GM12873 (cell line): ENCODE results near the gene HM13.

Source experiments
- CTCF ChIP-seq: IDR thresholded peaks from 2 replicates; pipeline ENCODE4 v1.5.1; 2012; ENCODE audit warnings: low read depth, mild to moderate bottlenecking, moderate library complexity, low read length, control low read depth; ENCODE audit not compliant: insufficient read depth; ENCODE audit errors: missing control alignments

Gene HM13

DNA sequence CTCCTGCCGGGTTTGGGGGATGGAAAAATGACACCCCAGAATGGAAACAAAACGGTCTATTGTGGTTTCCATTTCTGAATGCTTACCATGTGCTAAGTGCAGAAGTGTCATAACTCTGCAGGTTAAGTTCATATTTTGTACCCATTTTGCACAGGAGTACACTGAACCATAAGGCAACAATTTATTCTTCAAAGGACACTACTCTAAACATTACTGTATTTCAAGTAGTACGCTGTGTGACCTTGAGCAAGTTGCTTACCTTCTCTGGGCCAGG, 81.1 kb downstream of the HM13 start:
- TF ChIP-seq CTCF: no peak

DNA sequence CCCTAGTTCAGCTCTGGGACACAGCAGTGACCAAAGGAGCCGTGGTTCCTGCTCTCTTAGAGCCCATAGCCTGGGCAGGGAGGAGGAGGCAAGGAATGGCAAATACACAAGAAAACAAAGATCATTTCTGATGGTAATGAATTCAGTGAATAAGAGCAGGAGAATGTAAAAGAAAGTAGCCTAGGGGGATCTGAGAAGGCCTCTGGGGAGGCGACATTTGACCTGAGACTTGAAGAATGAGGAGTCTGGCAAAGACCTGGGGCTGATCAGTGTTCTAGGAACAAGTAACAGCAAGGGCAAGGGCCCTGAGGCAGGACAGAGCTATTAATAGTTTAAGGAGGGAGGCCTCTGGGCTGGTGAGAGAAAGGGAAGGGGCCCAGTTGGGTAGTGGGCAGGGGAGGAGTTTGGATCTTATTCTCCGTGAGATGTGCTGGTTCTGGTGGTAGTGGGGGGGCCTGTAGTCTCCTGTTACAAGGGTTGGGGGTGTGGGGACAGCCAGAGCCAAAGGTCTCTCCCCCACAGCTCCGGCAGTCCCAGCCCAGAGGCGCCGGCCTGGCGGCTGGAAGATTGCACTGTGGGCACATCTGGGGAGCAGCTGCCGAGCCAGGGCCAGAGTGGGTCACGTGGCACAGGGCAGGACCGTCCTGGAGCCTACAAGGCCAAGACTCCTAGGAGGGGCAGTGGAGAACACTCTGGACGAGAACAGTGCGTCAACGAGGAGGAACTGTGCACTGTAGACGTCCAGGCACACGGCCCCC, 81.6 kb downstream of the HM13 start:
- TF ChIP-seq CTCF: no peak

- TF ChIP-seq CTCF: no peak
Measured at GRCh38 chr20:31596831-31597480, 82.7 kb downstream of the HM13 start.

- TF ChIP-seq CTCF: no peak
Measured at GRCh38 chr20:31597481-31597855, 83.2 kb downstream of the HM13 start.

GRCh38 chr20:31602431-31602778, 88.2 kb downstream of the HM13 start:
- no peak for TF ChIP-seq CTCF

DNA sequence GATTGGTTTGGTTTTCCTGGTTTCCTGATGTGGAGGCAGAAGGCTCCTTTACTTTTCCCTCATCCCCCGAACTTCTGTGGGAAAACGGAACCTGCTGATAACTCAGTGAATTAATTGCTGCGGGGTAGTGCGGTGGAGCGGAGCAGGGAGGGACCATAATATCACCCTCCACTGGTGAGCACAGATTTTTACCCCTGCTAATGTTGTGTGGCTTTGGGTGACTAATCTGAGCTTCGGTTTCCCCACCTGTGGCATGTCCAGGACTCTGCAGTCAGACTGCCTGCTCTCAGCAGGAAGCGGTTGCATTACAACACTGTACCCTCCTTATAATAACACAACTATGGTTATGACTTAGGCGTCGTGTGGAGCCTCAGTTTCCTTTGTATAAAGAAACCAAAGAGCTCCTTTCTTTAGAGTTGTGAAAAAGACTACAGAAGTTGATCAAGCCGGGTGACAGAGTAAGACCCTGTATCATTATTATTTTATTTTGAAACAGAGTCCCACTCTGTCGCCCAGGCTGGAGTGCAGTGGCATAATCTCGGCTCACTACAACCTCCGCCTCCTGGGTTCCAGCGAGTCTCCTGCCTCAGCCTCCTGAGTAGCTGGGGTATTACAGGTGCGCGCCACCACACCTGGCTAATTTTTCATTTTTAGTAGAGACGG, 88.7 kb downstream of the HM13 start:
- TF ChIP-seq CTCF: no peak

DNA sequence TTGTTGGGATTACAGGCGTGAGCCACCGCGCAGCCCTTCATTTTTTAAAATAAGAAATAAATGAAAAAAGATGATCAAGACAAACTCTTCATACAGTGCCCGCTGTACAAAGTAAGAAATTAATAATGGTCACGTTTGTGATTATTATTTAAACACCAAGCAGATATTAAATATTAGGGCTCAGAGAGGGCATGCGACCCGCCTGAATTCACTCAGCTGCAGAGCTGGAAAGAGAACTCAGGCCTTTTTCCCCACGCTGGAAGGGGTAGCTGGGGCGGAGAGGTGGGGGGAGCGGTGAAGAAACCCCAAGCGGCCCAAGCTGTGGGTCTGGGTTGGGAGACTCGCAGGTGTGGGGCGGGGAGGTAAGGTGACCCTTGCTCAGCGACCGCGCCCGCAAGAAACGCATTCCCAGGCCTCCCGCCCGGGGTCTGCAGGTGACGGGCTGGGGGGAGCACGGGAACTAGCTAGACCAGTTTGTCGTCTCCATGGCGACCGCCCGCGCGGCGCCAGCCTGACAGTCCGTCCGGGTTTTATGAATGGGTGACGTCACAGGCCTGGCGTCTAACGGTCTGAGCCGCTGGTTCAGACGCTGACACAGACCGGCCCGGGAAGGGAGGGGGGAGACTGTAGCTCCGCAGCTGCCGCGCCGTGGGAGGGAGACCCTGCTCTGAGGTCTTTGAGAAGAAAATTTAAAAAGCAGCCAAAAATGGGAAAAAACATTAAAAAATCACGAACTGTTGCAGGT, 89.8 kb downstream of the HM13 start:
- no peak for TF ChIP-seq CTCF
